Measurements from ENCODE around the gene CLTB.

CLTB gene

GRCh38 chr5:176405656-176406435, 10.5 kb downstream of the CLTB start:
- in situ Hi-C loops (cut with HindIII; ENCODE audit: low sequenced_read_pairs) = no loop called here

- in situ Hi-C loops (cut with HindIII; ENCODE audit: low sequenced_read_pairs) = no loop called here
Observed at GRCh38 chr5:176401281-176402205, 14.8 kb downstream of the CLTB start.

- in situ Hi-C loops (cut with HindIII; ENCODE audit: low sequenced_read_pairs) = no loop called here
Observed at GRCh38 chr5:176400382-176401156, 15.8 kb downstream of the CLTB start.

GRCh38 chr5:176397736-176398420, 18.5 kb downstream of the CLTB start:
- in situ Hi-C loops (cut with HindIII; ENCODE audit: low sequenced_read_pairs) = no loop called here

GRCh38 chr5:176396330-176396729, 20.0 kb downstream of the CLTB start:
- in situ Hi-C loops (cut with HindIII; ENCODE audit: low sequenced_read_pairs) = no loop called here

- in situ Hi-C loops (cut with HindIII; ENCODE audit: low sequenced_read_pairs) = no loop called here
Observed at GRCh38 chr5:176394881-176395675, 21.3 kb downstream of the CLTB start.

- in situ Hi-C loops (cut with HindIII; ENCODE audit: low sequenced_read_pairs) = no loop called here
Observed at GRCh38 chr5:176394096-176394495, 22.2 kb downstream of the CLTB start.

- in situ Hi-C loops (cut with HindIII; ENCODE audit: low sequenced_read_pairs) = no loop called here
Observed at GRCh38 chr5:176392526-176392925, 23.8 kb downstream of the CLTB start.

GRCh38 chr5:176391999-176392398, 24.3 kb downstream of the CLTB start:
- in situ Hi-C loops (cut with HindIII; ENCODE audit: low sequenced_read_pairs) = no loop called here

- in situ Hi-C loops (cut with HindIII; ENCODE audit: low sequenced_read_pairs) = no loop called here
Observed at GRCh38 chr5:176391479-176391878, 24.9 kb downstream of the CLTB start.

- in situ Hi-C loops (cut with HindIII; ENCODE audit: low sequenced_read_pairs) = no loop called here
Observed at GRCh38 chr5:176389135-176390123, 26.9 kb downstream of the CLTB start.

GRCh38 chr5:176388444-176389134, 27.8 kb downstream of the CLTB start, which contains the start of the genes HIGD2A and NOP16:
Gene HIGD2A (plus strand): TSS chr5:176388751. CDS start chr5:176388820, 69 bp downstream.
Gene NOP16 (minus strand): TSS chr5:176388598. CDS start chr5:176388539, 59 bp downstream.
- in situ Hi-C loops (cut with HindIII; ENCODE audit: low sequenced_read_pairs) = no loop called here

- in situ Hi-C loops (cut with HindIII; ENCODE audit: low sequenced_read_pairs) = no loop called here
Observed at GRCh38 chr5:176388003-176388443, 28.3 kb downstream of the CLTB start.

- in situ Hi-C loops (cut with HindIII; ENCODE audit: low sequenced_read_pairs) = no loop called here
Observed at GRCh38 chr5:176387384-176387925, 28.9 kb downstream of the CLTB start.

- in situ Hi-C loops (cut with HindIII; ENCODE audit: low sequenced_read_pairs) = no loop called here
Observed at GRCh38 chr5:176386491-176386890, 29.8 kb downstream of the CLTB start.

- in situ Hi-C loops (cut with HindIII; ENCODE audit: low sequenced_read_pairs) = no loop called here
Observed at GRCh38 chr5:176384991-176385390, 31.3 kb downstream of the CLTB start.

- in situ Hi-C loops (cut with HindIII; ENCODE audit: low sequenced_read_pairs) = no loop called here
Observed at GRCh38 chr5:176384366-176384930, 31.9 kb downstream of the CLTB start.

All from DLD1 (cell line).